GM21447 (cell line): ENCODE data around the gene PTCD3.

Experiments
- ATAC-seq: cut with Tn5 transposase; IDR thresholded peaks from one replicate; pipeline ENCODE4 v1.9.1; 2021; ENCODE audit not compliant: unreplicated experiment

The PTCD3 gene

DNA sequence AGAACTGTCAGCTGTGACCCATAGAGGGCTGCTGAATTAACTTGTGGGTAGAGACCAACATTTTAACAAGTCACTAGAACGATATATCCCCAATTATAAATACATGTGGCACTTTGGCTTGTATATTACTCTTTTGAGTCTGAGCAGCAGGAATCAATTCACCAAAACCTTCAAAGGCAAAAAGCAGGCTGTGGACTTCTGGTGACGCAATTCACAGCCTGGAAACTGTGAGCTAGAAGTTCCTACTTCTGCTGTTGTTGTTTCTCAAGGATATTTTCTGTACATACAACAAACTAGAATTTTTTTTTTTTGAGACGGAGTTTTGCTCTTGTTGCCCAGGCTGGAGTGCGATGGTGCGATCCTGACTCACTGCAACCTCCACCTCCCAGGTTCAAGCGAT lies 37.3 kb downstream of the PTCD3 start:
- ATAC-seq, result no peak

DNA sequence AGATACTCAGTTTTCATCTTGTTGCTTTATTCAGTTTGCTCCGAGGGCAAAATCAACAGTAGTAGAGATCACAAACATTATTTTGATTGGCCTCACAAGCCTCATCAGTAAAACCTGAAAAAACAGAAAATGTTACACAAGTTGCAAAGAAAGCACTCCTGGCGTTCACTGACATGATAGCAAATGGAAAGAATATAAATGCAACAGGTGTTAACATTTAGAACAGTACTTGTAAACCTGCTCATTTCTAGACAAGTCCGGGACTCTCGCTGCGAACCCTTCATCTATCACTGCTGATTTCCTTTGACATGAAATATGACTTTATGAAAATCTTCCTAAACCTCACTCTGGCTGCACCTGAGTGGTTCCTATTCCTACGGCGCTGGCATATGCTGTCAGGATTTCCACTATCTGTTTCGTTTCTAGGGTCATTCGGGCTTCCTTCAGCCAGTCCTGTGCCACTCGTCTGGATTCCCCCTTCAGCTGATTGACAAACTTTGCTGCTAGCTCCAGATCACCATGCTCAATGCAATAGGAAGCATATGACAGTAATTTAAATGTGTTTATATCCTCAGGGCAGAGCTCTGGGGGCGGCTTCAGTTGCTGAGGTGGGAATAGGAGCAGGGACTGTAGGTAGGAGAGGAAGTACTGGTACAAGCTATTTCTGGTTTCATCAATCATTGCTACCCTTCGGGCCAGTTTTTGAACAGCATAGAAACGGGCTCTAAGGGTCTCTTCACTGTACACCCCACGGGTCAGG lies 38.1 kb downstream of the PTCD3 start:
- ATAC-seq, result no peak

GRCh38 chr2:86147793-86148192 lies 41.8 kb downstream of the PTCD3 start:
- ATAC-seq, result no peak

DNA sequence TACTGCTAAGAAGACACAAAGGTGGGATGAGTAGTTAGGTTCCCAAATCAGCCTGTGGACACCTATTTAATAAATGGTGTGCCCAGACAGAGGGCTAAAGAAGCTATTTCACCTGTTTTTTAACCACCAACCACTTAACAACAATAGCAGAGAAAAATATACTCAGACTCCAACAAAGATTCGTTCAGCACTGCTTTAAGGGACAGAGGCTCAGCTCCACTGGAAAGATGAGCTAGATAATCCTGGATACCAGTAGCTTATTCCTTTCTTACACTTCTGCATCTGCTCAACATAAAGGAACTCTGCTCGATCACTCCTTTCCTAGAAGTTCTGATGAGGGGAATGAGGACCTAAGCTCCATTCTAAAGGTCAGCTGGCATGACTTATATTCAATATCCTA lies 44.5 kb downstream of the PTCD3 start:
- no peak for ATAC-seq

GRCh38 chr2:86157009-86157556 lies 51.0 kb downstream of the PTCD3 start:
- no peak for ATAC-seq

DNA sequence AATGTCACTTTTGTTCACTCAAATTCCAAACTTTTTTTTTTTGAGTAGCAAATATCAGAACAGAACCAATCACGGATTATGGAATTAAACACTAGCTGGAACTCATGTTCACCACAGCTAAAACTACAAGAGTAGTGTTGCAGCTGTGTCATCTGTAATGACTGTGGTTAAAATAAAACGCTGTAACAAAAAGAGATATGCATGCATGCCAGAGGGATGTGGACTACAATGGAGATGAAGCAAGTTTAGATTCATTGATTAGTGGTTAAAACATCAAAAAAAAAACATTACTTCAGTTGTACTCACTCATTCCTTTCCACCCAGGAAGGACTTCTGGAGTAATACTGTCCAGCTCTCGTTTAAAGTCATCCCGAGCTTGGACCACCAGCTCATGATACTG lies 52.3 kb downstream of the PTCD3 start:
- ATAC-seq, result no peak

DNA sequence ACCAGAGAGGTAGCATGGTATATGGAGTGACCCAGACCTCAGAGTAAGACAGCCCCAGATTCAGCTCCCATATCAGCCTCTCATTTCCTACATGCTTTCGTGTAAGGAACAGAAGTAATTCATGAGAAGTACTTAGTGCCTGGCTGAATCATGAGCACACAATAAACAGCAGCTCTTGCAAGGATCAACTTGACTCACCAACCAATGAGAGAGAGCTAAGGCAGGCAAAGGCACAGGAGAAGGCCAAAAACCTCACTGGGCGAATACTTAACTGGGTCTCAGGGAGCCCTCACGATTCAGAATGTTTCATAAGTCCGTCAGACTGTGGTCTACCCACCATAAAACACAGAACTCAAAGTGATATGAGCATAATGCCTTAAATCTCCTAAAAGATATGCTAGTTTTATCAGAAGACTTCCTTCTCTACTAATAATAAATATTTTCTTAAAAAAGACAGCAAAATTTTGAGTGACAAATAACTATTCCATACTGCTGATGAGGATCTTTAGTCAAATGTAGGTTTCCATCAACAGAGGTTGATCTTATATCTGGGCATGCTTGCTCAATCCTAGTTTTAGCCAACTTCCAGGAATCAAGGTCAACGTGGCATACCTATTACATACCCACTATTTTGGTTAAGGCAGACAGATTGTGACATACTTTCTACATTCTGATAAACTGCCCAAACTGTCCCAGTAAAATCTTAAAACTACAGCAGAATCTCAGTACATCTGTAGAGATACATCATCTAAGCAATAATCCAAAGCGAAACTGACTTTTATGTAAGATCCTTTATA lies 54.3 kb downstream of the PTCD3 start:
- no peak for ATAC-seq

GRCh38 chr2:86170449-86170848 lies 64.4 kb downstream of the PTCD3 start:
- ATAC-seq, result no peak

- ATAC-seq, result no peak
Measured at GRCh38 chr2:86171295-86171694, 65.3 kb downstream of the PTCD3 start.

DNA sequence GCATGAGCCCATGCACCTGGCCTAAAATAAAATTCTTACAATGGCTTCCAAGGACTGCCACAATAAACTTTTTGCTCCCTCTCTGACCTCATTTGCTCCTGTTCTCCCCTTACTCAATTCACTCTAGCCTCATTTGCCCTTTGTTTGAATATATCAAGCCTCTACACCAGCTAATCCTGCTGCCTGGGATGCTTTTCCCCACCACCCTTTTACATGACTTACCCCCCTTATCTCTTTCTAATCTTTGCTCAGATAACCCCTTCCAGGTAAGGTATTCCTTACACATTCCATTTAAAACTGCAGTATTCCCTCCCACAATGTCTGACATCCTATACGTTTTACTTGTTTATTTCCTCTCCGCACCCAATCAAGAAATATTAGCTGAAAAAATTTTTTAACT lies 66.6 kb downstream of the PTCD3 start:
- ATAC-seq, result no peak

DNA sequence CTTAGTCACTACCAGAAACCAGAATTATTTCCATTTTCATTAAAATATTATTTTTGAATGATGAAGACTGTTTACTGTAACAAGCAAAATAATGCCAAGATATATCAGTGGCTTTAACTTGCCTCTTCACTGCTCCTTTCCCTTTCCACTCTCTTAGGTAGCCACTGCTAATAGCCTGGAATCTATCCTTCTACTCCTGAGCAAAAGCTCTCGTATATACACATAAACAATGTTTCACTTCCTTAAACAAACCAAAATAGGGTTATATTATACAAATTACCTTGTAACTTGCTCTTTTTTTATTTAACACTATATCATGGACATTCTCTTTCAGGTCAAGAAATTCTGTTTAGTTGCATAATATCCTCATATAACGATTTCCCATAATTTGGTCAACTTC lies 68.4 kb downstream of the PTCD3 start:
- no peak for ATAC-seq

GRCh38 chr2:86175828-86176227 lies 69.8 kb downstream of the PTCD3 start:
- no peak for ATAC-seq

DNA sequence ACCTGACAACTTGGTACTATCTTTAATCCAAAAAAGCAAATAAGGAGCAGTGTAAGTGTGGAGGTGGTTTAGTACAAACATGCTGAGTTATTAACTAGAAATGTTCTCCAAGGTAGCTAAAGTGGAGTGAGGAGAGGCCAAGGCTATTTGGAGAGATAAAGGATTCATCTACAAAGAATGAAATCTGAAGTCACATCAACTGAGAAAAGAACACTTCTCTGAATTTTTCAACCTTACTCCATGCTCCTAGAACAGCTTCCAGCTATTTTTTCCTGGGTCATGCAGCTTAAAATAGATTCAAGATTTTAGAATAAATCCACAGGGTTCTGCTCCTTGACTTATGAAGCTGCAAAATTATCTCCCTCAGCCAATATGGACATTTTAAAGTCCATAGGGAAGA lies 70.6 kb downstream of the PTCD3 start:
- no peak for ATAC-seq

- peak; percentile 45 for ATAC-seq
Measured at GRCh38 chr2:86185517-86186212, 79.6 kb downstream of the PTCD3 start.

DNA sequence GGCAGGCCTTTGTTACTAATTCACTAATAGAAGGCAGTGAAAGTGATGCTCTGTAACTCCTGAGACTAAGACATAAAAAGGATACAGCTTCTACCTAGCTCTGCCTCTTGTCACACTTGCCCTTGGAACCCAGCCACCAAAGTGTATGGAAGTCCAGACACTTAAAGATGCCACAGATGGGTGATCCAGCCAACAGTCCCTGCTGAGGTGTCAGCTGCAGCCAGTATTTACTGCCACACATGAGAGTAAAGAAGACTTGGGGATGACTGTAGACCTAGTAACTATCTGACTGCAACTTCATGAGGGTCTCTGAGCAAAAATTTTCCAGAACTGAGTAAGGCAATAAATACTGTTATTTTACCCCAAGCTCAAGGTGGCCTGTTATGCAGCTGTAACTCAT lies 80.4 kb downstream of the PTCD3 start:
- ATAC-seq, result peak; percentile 40

DNA sequence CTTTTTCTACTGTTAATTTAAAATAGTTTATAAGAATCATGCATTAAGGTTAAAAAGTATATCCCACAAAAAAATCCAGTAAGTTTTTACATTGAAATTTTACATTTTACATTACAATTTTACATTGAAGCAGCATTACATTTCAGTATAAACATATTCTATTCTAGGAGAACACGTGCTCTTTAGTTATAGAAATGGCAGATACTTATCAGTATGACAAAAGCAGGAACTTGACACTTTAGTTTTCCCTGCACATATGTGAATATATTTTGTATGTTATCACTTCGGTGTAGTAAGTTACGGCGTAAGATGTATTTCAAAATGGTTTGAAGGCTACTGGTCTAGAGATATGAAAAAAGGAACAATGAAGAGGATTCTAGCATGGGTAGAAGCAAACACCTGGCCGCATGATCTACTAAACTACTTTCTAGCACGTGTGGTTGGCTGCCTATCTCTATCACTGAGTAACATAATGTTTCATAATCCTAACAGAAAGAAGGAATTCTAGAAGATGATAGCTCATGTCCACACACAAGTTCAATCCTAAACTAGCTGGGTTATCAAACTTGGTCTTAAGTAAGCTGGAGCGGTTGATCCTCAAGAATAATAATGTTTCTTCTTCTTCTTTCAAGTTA lies 83.9 kb downstream of the PTCD3 start:
- ATAC-seq, result no peak
